HEK293 (cell line): ENCODE results near the gene HARS2.

Experiments
- CTCF ChIA-PET: fragments of 350-600 bp; formaldehyde crosslinking; extraction: SDS; loops from one replicate; lab custom pipeline; 2021; ENCODE audit warnings: antibody characterized with exemption; lab: Yijun Ruan, JAX
- POLR2A ChIA-PET: fragments of 300-600 bp; formaldehyde crosslinking; extraction: SDS; loops from one replicate; lab custom pipeline; 2020; ENCODE audit warnings: antibody characterized with exemption, inconsistent platforms; lab: Yijun Ruan, JAX
- H3K27ac ChIP-seq: fragments of 200-500 bp; sonication (Bioruptor generic); 2 replicates; pipeline ENCODE4 v1.5.1; 2014; ENCODE audit warnings: low read depth, low read length, control low read depth, inconsistent platforms; ENCODE audit errors: extremely low read depth
- H3K36me3 ChIP-seq, 2 experiments: fragments of 200-500 bp in 1 of 2; sonication (Bioruptor generic) in 1 of 2; 1 replicate in 1 of 2; 2 replicates in 1 of 2; pipeline ENCODE4 v1.5.1; 2014 to 2017; ENCODE audit warnings: inconsistent platforms in 2 of 2, low read length in 2 of 2; ENCODE audit not compliant: control insufficient read depth in 2 of 2, insufficient read depth in 1 of 2
- H3K4me1 ChIP-seq: fragments of 200-500 bp; sonication (Bioruptor generic); 2 replicates; pipeline ENCODE4 v1.5.1; 2014; ENCODE audit warnings: mild to moderate bottlenecking, low read length, inconsistent platforms; ENCODE audit not compliant: control insufficient read depth, insufficient read depth
- H3K4me3 ChIP-seq: 2 replicates; pipeline ENCODE4 v1.5.1; 2011; ENCODE audit warnings: low read depth, mild to moderate bottlenecking, control low read depth, low read length, moderate library complexity
- H3K9me3 ChIP-seq: fragments of 200-500 bp; sonication (Bioruptor generic); 2 replicates; pipeline ENCODE4 v1.5.1; 2014; ENCODE audit warnings: low read depth, low read length, inconsistent platforms; ENCODE audit not compliant: control insufficient read depth, insufficient read depth
- BCL11B ChIP-seq: fragments of 450-650 bp; formaldehyde crosslinking; IDR thresholded peaks from 2 replicates; pipeline ENCODE4 v1.5.1; 2016; ENCODE audit warnings: low read depth, missing biosample characterization, missing genetic modification characterization
- EGR2 ChIP-seq: fragments of 450-650 bp; formaldehyde crosslinking; IDR thresholded peaks from 2 replicates; pipeline ENCODE4 v1.5.1; 2016; ENCODE audit warnings: low read depth, missing biosample characterization, missing genetic modification characterization
- KLF10 ChIP-seq: fragments of 450-650 bp; IDR thresholded peaks from 2 replicates; pipeline ENCODE4 v1.5.1; 2018; ENCODE audit warnings: missing biosample characterization, mild to moderate bottlenecking, missing genetic modification characterization
- KLF9 ChIP-seq: fragments of 450-650 bp; formaldehyde crosslinking; IDR thresholded peaks from 2 replicates; pipeline ENCODE4 v1.5.1; 2016; ENCODE audit warnings: missing biosample characterization, missing genetic modification characterization, low read depth
- RBAK ChIP-seq: fragments of 450-650 bp; formaldehyde crosslinking; IDR thresholded peaks from 2 replicates; pipeline ENCODE4 v1.5.1; 2016; ENCODE audit warnings: missing biosample characterization, missing genetic modification characterization
- TCF7L2 ChIP-seq: IDR thresholded peaks from 2 replicates; pipeline ENCODE4 v1.6.1; 2011; ENCODE audit warnings: low read depth, mild to moderate bottlenecking, inconsistent platforms, low read length, moderate library complexity, borderline replicate concordance
- ZBTB11 ChIP-seq: fragments of 450-650 bp; formaldehyde crosslinking; conservative IDR thresholded peaks from 2 replicates; pipeline ENCODE4 v1.5.1; 2016; ENCODE audit warnings: low read depth, missing biosample characterization, missing genetic modification characterization
- ZBTB49 ChIP-seq: fragments of 450-650 bp; formaldehyde crosslinking; IDR thresholded peaks from 2 replicates; pipeline ENCODE4 v1.5.1; 2016; ENCODE audit warnings: missing biosample characterization, missing genetic modification characterization, low read depth
- ZEB2 ChIP-seq: fragments of 450-650 bp; formaldehyde crosslinking; IDR thresholded peaks from 2 replicates; pipeline ENCODE4 v1.5.1; 2016; ENCODE audit warnings: missing biosample characterization, missing genetic modification characterization
- ZFP37 ChIP-seq: fragments of 450-650 bp; formaldehyde crosslinking; IDR thresholded peaks from 2 replicates; pipeline ENCODE4 v1.5.1; 2016; ENCODE audit warnings: missing biosample characterization, missing genetic modification characterization
- ZFP69B ChIP-seq: fragments of 450-650 bp; formaldehyde crosslinking; IDR thresholded peaks from 2 replicates; pipeline ENCODE4 v1.5.1; 2016; ENCODE audit warnings: missing biosample characterization, missing genetic modification characterization
- ZNF114 ChIP-seq: fragments of 450-650 bp; formaldehyde crosslinking; IDR thresholded peaks from 2 replicates; pipeline ENCODE4 v1.5.0; 2017; ENCODE audit warnings: missing biosample characterization, missing genetic modification characterization
- ZNF174 ChIP-seq: fragments of 450-650 bp; formaldehyde crosslinking; IDR thresholded peaks from 2 replicates; pipeline ENCODE4 v1.5.0; 2017; ENCODE audit warnings: missing biosample characterization, mild to moderate bottlenecking, missing genetic modification characterization
- ZNF24 ChIP-seq: fragments of 450-650 bp; formaldehyde crosslinking; IDR thresholded peaks from 2 replicates; pipeline ENCODE4 v1.5.1; 2016; ENCODE audit warnings: missing biosample characterization, missing genetic modification characterization
- ZNF274 ChIP-seq, 2 experiments: fragments of 200-500 bp in 1 of 2; fragments of 450-650 bp in 1 of 2; sonication (Bioruptor generic) in 1 of 2; formaldehyde crosslinking in 1 of 2; IDR thresholded peaks; 2 replicates each; pipeline versions ENCODE4 v1.5.1 to v1.6.1; 2014 to 2016; ENCODE audit warnings: borderline replicate concordance in 1 of 2, inconsistent platforms in 1 of 2, low read length in 1 of 2, missing biosample characterization in 1 of 2, missing genetic modification characterization in 1 of 2
- ZNF280D ChIP-seq: fragments of 450-650 bp; formaldehyde crosslinking; IDR thresholded peaks from 2 replicates; pipeline ENCODE4 v1.5.1; 2016; ENCODE audit warnings: missing biosample characterization, missing genetic modification characterization
- ZNF335 ChIP-seq: fragments of 450-650 bp; formaldehyde crosslinking; conservative IDR thresholded peaks from 2 replicates; pipeline ENCODE4 v1.5.1; 2016; ENCODE audit warnings: missing biosample characterization, missing genetic modification characterization
- ZNF362 ChIP-seq: fragments of 450-650 bp; formaldehyde crosslinking; IDR thresholded peaks from 2 replicates; pipeline ENCODE4 v1.5.1; 2016; ENCODE audit warnings: missing biosample characterization, missing genetic modification characterization
- ZNF394 ChIP-seq: fragments of 450-650 bp; formaldehyde crosslinking; IDR thresholded peaks from 2 replicates; pipeline ENCODE4 v1.5.1; 2016; ENCODE audit warnings: missing biosample characterization, missing genetic modification characterization, mild to moderate bottlenecking, moderate library complexity, borderline replicate concordance
- ZNF423 ChIP-seq: fragments of 450-650 bp; formaldehyde crosslinking; IDR thresholded peaks from 2 replicates; pipeline ENCODE4 v1.5.1; 2016; ENCODE audit warnings: missing biosample characterization, missing genetic modification characterization
- ZNF530 ChIP-seq: fragments of 450-650 bp; formaldehyde crosslinking; IDR thresholded peaks from 2 replicates; pipeline ENCODE4 v1.5.1; 2016; ENCODE audit warnings: low read depth, missing biosample characterization, missing genetic modification characterization
- ZNF585B ChIP-seq: fragments of 450-650 bp; formaldehyde crosslinking; IDR thresholded peaks from 2 replicates; pipeline ENCODE4 v1.5.1; 2016; ENCODE audit warnings: missing biosample characterization, missing genetic modification characterization
- ZNF596 ChIP-seq: fragments of 450-650 bp; IDR thresholded peaks from 2 replicates; pipeline ENCODE4 v1.5.0; 2018; ENCODE audit warnings: missing biosample characterization, mild to moderate bottlenecking, missing genetic modification characterization, moderate library complexity
- ZNF629 ChIP-seq: fragments of 450-650 bp; formaldehyde crosslinking; IDR thresholded peaks from 2 replicates; pipeline ENCODE4 v1.5.1; 2017; ENCODE audit warnings: missing biosample characterization, missing genetic modification characterization
- ZNF664 ChIP-seq: fragments of 450-650 bp; formaldehyde crosslinking; IDR thresholded peaks from 2 replicates; pipeline ENCODE4 v1.5.1; 2016; ENCODE audit warnings: missing biosample characterization, missing genetic modification characterization
- ZNF701 ChIP-seq: fragments of 450-650 bp; formaldehyde crosslinking; IDR thresholded peaks from 2 replicates; pipeline ENCODE4 v1.5.1; 2016; ENCODE audit warnings: missing biosample characterization, missing genetic modification characterization
- ZNF76 ChIP-seq: fragments of 450-650 bp; formaldehyde crosslinking; IDR thresholded peaks from 2 replicates; pipeline ENCODE4; 2016; ENCODE audit warnings: low read depth, missing biosample characterization, missing genetic modification characterization, borderline replicate concordance
- ZNF830 ChIP-seq: fragments of 450-650 bp; IDR thresholded peaks from 2 replicates; pipeline ENCODE4 v1.5.0; 2018; ENCODE audit warnings: missing biosample characterization, missing genetic modification characterization, low read depth, mild to moderate bottlenecking, moderate library complexity
- ZNF837 ChIP-seq: fragments of 450-650 bp; formaldehyde crosslinking; IDR thresholded peaks from 2 replicates; pipeline ENCODE4 v1.5.1; 2016; ENCODE audit warnings: missing biosample characterization, missing genetic modification characterization

The HARS2 gene

GRCh38 chr5:140664030-140664358, 27.3 kb upstream of the HARS2 start:
- peaks cover 29 to 71% of the 10 kb centered on the region in 2 experiments for H3K36me3 ChIP-seq
- POLR2A ChIA-PET: interaction anchor here (0.8 to 4.8 kb wide), 7 partner anchors 13 to 318 kb away, joined by 3 to 40 read pairs (median 3); partner anchors contain the start of genes HARS1, HARS2, HBEGF and IK

GRCh38 chr5:140664359-140665119, 26.7 kb upstream of the HARS2 start, which contains the start of gene WDR55:
Gene WDR55, plus strand, starts transcription at chr5:140664904. Its CDS starts 9 bp downstream, at chr5:140664913.
- POLR2A ChIA-PET: interaction anchor here (0.6 to 4.8 kb wide), 11 partner anchors 14 to 318 kb away, joined by 3 to 40 read pairs (median 4); partner anchors contain the start of genes ANKHD1, HARS1, HARS2 and HBEGF
- Histone ChIP-seq H3K36me3 (peaks cover 29 to 71% of the 10 kb centered on the region in 2 experiments), H3K4me1 (no peaks in the 10 kb centered on the region), H3K27ac (peak within 1 kb of the TSS; percentile 70), H3K9me3 (no peaks in the 10 kb centered on the region), H3K4me3 (peak within 1 kb of the TSS; percentile 72)
- CTCF ChIA-PET: interaction anchor here (0.7 to 1.1 kb wide), 3 partner anchors 56 to 109 kb away, joined by 3 to 5 read pairs (median 3); no protein-coding TSS in a partner anchor
- TF ChIP-seq ZBTB11 (tag by site-specific recombination): peak; percentile 98
- no peak for TF ChIP-seq ZNF280D (tag by site-specific recombination)
- TF ChIP-seq ZNF394 (tag by site-specific recombination): peak; percentile 94
- peak; percentile 73 for TF ChIP-seq EGR2 (tag by site-specific recombination)
- peak; percentile 89 for TF ChIP-seq KLF9
- TF ChIP-seq ZNF837 (tag by site-specific recombination): no peak
- no peak for TF ChIP-seq ZBTB49 (tag by site-specific recombination)
- no peak for TF ChIP-seq ZNF274 (IDR thresholded peaks at IDR 0.05; ENCODE audit: low read length)
- no peak for TF ChIP-seq ZNF274 (tag by site-specific recombination; IDR thresholded peaks at IDR 0.05; ENCODE audit: borderline replicate concordance)
- TF ChIP-seq ZNF530 (tag by site-specific recombination): no peak
- no peak for TF ChIP-seq ZNF585B (tag by site-specific recombination)
- TF ChIP-seq ZFP69B (tag by site-specific recombination): peak; percentile 47; the same call in 1 of the 2 replicates
- peak; percentile 72 for TF ChIP-seq ZNF76 (tag by site-specific recombination)
- TF ChIP-seq ZNF114 (tag by site-specific recombination): no peak
- peak; percentile 91 for TF ChIP-seq ZEB2
- peak; percentile 77 for TF ChIP-seq ZNF24 (tag by site-specific recombination)
- TF ChIP-seq ZNF174 (tag by site-specific recombination): no peak

More at GRCh38 chr5:140664030-140664358, 27.3 kb upstream of the HARS2 start:
- peak overlapping the region; percentile 72 for H3K4me3 ChIP-seq
- CTCF ChIA-PET: no interaction called here
- peak overlapping the region; percentile 70 for H3K27ac ChIP-seq
- H3K4me1 ChIP-seq: no peaks in the 10 kb centered on the region
- no peaks in the 10 kb centered on the region for H3K9me3 ChIP-seq
- TF ChIP-seq ZFP37 (tag by site-specific recombination) (no peak), KLF10 (no peak), BCL11B (no peak), ZNF664 (tag by site-specific recombination) (no peak), ZNF830 (tag by site-specific recombination) (no peak), ZNF335 (tag by site-specific recombination) (peak; percentile 63; the same call in 1 of the 2 replicates), ZNF423 (no peak), RBAK (no peak), ZNF362 (peak; percentile 59; the same call in 1 of the 2 replicates), TCF7L2 (no peak), ZNF701 (tag by site-specific recombination) (no peak), ZNF629 (no peak), ZNF596 (tag by site-specific recombination) (no peak)
